Activated CD4-positive, alpha-beta T cell treated with anti-CD3 and anti-CD28 coated beads, Interleukin-2, amount 50 U/mL, for 48 hours (primary cell): Measurements from ENCODE around the gene EARS2.
"Not testable (repeated sequence)": the region's sequence is repeated elsewhere in the genome, so short reads cannot be mapped to it uniquely, and the experiment has no call there.

Experiments used
- DNase-seq, 2 experiments: peaks; one replicate each; pipeline ENCODE4 v3.0.0-alpha.2; 2020

Gene EARS2

GRCh38 chr16:23504453-23505179, 52.5 kb downstream of the EARS2 start:
- peak; percentile 79 to 85 for DNase-seq

- no peak for DNase-seq
These were observed 53.1 kb downstream of the EARS2 start for GRCh38 chr16:23504076-23504452.

GRCh38 chr16:23502466-23502865, 54.7 kb downstream of the EARS2 start:
- no peak for DNase-seq

- DNase-seq: no peak
These were observed 55.9 kb downstream of the EARS2 start for GRCh38 chr16:23501291-23501690.

GRCh38 chr16:23500862-23501225, 56.3 kb downstream of the EARS2 start:
- no peak for DNase-seq

DNA sequence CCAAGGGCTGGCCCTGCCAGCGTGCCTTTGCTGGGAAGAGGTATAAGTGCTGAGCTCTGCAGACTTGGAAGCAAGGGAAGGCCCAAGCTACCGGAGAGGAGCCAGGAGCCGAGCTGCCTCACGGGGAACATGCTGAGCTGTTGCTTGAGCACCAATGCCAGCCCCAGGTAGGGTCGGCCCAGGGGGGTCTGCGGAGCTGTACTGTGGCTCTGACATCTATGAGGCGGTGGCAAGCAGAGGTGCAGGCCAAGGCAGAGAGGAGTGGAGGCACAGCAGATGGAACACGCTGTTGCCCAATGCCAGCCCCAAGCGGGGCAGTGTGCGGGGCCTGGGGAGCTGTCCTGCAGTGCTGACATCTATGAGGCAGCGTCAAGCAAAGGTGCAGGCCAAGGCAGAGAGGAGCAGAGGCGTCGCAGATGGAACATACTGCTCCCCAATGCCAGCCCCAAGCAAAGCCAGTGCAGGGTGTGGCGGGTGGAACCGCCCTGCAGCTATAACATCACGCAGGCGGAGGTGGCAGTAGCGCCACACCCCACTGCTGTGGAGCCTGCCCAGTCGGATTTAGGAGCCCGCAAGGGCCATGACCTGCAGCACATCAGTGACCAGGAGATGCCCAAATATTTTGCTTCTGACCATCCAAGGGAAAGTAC, 56.8 kb downstream of the EARS2 start:
- DNase-seq: no peak

GRCh38 chr16:23499801-23500200, 57.3 kb downstream of the EARS2 start:
- no peak for DNase-seq

DNA sequence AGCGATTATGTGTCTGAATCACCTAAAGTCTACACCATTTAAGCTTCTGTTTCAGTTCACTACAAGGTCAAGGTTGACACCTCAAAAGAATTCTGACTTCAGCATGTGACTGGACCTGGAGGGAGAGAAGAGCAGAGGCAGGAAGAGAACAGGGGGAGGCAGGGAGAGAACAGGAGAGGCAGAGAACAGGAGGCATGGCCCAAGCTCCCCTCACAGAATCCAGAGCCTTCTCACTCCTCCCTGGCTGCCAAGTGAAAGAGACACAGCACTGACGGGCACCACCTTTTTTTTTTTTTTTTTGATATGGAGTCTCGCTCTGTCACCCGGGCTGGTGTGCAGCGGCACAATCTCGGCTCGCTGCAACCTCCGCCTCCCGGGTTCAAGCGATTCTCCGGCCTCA, 58.3 kb downstream of the EARS2 start:
- no peak for DNase-seq

GRCh38 chr16:23497543-23497868, 59.6 kb downstream of the EARS2 start:
- DNase-seq: no peak

- DNase-seq: no peak
These were observed 60.2 kb downstream of the EARS2 start for GRCh38 chr16:23496821-23497542.

DNA sequence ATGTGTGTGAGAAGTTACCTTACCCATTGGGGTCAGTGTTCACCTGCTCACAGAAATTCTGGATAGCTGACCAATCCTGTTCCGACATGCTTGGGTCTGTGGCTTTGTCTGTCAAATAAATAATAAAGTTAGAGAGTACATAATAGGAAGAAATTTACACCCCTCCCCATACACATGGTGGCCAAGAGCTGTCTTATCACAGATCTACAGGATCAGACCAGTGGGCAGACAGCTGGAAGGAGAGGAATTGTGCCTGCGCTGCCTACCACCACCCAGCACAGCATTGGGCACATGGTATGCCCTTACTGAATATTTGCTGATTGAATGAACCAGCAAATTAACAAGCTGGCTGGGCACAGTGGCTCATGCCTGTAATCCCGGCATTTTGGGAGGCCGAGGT, 61.5 kb downstream of the EARS2 start:
- no peak for DNase-seq

- no peak for DNase-seq
These were observed 63.0 kb downstream of the EARS2 start for GRCh38 chr16:23494188-23494587.

DNA sequence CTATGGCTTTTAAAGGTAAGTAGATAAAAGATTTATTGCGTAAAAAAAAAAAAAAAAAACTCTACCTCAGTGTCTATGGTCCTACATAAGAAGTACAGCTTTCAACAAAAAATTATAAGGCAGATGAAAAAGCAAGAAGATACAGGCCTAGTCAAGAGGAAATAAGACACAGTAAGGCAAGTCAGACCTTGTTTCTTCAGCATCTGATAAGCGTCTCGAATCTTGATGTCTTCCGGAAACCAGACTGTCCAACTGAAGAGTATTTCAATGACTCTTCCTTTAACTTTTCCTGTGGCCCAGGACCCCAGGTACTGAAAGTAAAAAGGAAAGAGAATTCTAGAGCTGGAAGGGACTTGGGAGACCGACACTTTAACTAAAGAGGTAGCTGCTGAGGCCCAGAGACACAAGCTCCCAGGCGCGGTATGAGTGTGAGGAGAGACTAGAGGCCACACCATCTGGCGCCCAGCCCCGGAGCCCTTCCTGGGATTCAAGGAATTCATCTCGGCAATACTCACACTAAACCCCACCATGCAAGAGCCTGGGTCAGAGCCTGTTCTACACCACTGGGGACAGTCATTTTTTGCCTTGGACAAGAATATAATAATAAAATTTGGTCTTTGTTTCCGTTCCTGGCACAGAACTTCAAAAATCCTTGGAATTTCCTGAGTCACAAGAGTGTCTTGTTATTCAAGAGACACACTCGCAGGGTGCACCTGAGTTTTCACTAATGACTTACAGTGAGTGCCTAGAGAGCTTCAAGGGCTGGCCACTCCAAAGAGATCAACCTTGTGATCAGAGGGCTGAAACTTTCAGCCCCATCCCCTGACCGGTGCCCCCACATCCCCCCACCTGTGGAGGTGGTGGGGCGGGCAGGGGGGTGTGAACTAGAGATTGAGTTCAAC, 65.4 kb downstream of the EARS2 start:
- DNase-seq: no peak

DNA sequence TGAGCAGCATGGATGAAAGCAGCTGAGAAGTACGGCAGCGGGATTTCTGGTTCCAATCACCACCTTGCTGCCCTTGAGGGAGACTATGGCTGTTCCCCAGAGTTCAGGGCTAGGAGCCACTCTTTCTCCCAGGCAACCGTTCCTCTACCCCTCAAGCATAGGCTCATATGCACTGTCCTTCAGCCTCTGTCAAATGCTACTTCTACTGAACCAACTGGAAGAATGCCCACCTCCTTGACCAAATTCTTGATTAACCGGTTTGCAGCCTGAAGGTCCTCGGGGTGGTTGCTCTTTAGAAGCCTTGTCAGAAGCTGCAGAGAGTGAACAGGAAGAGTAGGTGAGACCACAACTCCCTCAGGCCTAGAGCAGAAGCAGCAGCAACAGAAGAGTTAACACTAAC, 70.7 kb downstream of the EARS2 start:
- no peak for DNase-seq

DNA sequence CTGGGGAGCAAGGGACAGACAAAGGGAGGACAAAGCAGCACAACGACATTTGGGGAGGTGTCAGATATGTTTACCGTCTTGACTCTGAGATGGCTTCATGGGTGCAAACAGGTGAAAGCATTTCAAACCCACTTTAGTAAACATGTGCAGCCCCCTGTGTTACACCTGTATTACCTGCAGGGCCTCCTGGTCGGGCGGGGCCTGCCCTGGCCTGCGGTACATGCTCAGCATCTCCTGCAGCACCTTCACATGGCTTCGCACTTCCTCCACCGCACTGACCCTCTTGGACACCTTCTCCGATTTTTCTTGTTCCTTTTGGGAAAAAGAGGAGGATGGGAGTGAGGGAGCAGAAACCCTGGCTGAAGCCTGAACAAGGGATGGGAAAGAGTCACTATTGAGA, 71.3 kb downstream of the EARS2 start:
- no peak for DNase-seq

- DNase-seq: no peak
These were observed 71.9 kb downstream of the EARS2 start for GRCh38 chr16:23485257-23485614.

DNA sequence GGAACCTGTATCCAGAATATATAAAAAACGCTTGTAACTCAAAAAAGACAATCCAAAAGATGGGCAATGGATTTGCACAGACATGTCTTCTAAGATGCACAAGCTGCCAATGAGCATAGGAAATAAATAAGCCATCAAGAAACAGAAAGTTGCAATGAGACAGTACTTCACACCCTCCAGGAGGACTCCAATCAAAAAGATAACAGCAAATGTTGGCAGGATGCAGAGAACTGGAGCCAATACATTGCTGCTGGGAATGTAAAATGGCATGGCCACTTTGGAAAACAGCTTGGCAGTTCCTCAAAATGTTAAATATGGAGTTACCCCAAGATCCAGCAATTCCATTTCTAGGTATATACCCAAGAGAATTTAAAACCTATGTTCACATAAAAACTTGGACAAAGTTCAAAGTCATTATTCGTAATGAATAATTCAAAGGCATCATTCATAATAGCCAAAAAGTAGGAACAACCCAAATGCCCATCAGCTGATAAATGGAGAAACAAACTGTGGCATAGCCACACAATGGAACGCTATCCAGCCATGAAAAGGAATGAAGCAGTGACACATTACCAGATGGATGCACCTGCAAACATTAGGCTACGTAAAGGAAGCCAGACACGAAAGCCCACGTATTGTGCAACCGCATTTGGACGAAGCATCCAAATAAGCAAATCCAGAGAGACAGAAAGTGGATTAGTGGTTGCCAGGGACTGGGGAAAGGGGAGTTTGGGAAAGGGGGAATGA, 72.5 kb downstream of the EARS2 start:
- no peak for DNase-seq

GRCh38 chr16:23483492-23483891, 73.7 kb downstream of the EARS2 start:
- DNase-seq: not testable (repeated sequence)

DNA sequence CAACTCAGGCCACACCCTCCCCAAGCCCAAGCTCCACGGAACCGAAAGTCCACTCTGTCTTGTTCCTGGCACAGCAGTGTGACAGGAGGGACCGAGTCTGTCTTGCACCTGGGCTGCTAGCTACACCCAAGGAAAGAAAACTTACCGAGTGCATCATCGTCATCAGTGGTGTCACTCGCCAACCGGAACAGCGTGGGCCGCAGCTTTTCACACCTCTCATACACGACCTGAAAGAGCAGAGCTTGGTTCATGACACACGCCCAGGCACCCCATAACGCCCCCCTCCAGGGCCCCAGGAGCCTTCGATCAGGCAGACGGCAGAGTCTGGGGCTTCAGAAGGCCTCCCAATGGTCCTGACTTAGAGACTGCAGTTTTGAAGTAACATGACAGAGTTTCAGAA, 74.4 kb downstream of the EARS2 start:
- DNase-seq: no peak

- DNase-seq: no peak
These were observed 76.9 kb downstream of the EARS2 start for GRCh38 chr16:23480257-23480656.

DNA sequence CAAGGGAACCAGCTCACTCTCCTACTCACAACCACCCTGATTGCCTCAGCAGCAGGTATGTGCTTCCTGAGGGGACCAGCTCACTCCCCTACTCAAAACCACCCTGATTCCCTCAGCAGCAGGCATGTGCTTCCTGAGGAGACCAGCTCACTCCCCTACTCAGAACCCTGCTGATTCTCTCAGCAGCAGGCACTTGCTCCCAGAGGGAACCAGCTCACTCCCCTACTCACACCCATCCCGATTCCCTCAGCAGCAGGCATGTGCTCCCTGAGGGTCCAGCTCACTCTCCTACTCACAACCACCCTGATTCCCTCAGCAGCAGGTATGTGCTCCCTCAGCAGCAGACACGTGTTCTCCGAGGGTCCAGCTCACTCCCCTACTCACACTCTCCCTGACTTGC, 78.0 kb downstream of the EARS2 start:
- no peak for DNase-seq

DNA sequence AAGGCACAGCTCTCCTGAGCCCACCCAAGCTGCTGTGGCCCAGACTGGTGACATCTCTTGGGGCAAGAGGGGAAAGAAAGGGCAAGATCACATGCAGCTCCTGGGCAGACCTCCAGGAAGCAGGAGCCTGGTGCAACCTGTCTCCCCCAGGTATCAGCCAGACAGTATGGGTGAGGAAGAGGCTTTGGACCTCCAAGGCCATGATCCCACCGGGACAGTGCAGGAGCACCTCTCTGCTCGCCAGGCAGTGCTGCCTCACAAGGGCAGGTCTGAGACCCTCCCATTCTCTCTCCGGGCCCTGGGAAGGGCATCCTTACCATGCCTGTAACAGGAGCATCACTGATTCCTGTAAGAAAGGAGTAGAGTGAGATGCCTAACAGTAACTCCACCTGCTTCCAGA, 78.6 kb downstream of the EARS2 start:
- no peak for DNase-seq

DNA sequence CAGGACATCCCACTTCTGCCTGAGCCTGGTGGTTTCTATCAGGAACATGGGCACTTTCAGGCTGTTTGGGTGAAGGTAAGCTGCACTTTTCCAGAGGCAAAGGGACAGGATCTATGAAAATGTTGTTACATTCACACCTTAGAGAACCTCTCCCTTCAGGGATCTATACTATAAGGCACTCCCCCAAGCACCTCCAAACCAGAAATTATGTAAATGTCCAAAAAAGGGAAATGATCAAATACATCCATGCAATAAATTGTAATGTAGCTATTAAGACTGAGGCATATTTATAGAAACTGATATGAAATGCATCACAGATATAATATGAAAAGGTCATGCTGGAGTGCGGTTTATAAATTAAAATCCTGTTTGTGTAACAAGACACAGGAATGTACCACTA, 80.9 kb downstream of the EARS2 start:
- no peak for DNase-seq
